NCI-H460 (cell line): Measurements from ENCODE around the gene DLG2. TPM values are rescaled to one million over a fixed set of nuclear protein-coding genes. Genes with fewer than 3 reads are reported as not detected.

Source experiments
- DNase-seq: peaks from one replicate; pipeline ENCODE4 v3.0.0-alpha.2; 2016; ENCODE audit warnings: low read depth; ENCODE audit errors: extremely low read depth
- total RNA-seq: library from RNA; depleted of rRNA; stranded (reverse); fragments of >200 nt; shearing (Covaris generic); gene quantifications from 2 replicates; pipeline ENCODE4 v1.2.3, GENCODE V29; 2014

The DLG2 gene
- total RNA-seq, 1 experiment from 2014 or later: 115 TPM

GRCh38 chr11:83933008-83933407 is 1694.1 kb downstream of the DLG2 start:
- DNase-seq: no peak

- DNase-seq: no peak
Measured at GRCh38 chr11:83927422-83927821, 1699.7 kb downstream of the DLG2 start.

DNA sequence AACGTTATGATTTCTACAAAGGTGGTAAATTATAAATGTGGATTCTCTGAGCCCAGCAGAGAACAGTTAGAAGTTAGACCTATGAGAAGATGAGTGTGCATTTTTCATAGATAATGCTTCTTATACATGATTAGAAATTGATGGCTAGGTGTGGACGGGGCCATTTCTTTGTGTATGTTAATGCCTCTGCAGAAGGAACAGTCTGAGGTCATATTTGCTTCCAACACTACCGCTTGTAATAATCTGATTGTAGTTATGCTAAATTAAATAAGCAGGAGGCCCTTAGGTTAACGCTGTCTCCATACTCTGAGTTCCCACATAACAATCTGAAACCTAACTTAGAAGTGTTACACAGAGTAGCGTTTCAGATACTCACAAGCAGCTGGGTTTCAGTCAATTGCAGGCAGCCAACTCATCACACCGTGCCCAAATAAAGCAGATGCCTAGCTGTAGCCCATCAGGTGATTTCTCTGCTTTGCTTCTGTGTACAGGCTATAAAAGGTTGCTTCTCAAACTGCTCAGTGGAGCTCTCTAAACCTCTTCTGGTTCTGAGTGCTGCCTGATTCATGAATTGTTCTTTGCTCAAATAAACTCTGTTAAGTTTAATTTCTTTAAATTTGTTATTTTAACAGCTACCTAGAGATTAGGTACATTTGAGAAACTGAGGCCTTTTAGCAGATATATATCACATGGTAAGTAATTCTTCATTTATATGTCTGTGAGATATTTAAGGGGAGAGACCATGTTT is 1702.2 kb downstream of the DLG2 start:
- DNase-seq: no peak

- DNase-seq: no peak
Measured at GRCh38 chr11:83923961-83924360, 1703.2 kb downstream of the DLG2 start.

GRCh38 chr11:83922953-83923352 is 1704.2 kb downstream of the DLG2 start:
- no peak for DNase-seq

- DNase-seq: no peak
Measured at GRCh38 chr11:83922318-83922717, 1704.8 kb downstream of the DLG2 start.

DNA sequence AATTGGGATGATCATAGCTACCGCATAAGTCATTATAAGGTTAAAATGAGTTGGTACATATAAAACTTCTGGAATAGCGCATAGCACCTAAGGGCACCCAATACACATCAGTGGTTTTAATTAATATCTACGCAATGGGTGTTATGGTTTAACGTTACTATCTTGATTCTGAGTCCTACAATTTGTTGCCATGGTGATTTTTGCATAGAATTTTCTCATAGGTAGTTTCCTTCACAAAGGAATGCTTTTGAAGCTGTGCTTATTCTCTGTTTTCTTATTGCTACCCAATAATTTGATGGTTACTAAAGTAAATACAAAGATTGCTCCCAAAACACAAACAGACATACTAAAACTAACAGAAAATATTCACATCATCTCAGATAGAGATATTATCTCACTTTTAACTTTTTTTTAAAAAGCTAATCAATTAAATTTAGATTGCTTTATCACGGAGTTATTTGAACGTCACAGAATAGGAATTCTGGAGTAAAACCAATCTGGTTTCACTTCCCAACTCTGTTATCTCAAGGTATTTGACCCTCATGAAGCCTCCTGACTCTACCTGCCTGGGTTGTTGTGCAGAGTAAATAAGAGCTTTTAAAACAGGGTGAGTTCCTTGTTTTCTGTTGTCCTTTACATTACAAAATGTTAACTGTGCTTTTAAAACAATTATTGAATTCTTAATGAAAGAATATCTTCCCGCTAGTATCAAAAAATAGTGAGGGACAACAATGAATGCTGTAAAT is 1705.5 kb downstream of the DLG2 start:
- DNase-seq: no peak

DNA sequence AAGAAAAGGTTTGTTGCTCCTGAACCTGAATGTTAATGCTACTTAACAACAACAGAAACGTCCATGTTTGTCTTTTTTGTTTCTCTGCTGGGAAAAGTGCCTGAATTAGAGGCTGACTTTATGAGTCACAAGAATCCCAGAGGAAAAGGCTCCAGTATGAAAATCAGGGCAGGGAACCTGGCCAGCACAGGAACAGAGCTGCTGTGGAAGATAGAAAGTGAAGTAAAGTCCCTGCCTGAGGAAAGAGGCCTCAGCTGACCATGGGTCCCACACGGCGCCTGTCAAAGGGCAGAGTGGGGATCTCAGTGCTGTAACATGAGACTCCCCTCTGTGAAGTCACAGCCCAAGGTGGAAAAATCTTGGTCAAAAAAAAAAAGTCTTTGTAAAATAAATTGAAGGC is 1708.7 kb downstream of the DLG2 start:
- DNase-seq: no peak

- no peak for DNase-seq
Measured at GRCh38 chr11:83914995-83915394, 1712.1 kb downstream of the DLG2 start.

DNA sequence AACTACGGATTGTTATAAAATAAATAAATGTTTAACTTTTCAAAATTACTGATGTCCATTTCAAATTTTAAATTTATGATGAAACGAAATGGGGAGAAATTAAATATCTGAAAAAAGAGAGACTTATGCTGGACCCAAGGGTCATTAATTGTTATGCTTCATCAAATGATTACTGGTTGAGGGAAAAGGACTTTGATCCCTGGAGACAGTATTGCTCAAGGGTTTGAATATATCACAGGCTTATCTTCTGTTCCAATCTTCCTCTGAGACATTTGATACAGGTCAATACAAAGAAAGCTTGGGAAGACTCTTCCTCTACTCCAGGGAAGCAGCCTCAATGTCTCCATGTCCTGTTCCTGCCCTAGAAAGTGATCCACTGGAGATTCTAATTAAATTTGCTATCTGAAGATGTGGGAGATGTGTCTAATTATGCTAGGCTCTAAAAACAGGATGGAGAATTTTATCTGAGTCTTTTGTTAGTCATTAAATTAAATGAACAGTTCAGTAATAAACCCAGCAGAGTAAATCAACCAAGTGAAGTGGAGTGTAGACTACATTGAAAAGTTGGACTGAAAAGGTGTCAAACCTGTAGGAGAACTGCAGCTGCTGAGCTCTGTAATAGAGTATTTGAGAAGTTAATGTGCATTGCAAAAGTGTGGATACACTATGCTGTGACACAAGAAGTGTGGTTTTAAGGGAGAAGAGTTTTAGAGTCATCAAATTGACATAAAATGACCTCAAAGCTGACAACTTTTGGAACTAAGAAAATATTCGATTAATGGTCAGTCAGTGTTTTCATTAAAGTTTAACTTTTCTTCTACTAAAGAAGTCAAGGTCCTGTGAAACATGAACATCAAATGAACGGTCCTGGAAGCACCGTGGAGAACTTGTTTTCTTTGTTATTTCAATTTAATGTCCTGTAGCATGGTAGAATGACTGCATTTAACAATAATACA is 1717.3 kb downstream of the DLG2 start:
- DNase-seq: no peak

DNA sequence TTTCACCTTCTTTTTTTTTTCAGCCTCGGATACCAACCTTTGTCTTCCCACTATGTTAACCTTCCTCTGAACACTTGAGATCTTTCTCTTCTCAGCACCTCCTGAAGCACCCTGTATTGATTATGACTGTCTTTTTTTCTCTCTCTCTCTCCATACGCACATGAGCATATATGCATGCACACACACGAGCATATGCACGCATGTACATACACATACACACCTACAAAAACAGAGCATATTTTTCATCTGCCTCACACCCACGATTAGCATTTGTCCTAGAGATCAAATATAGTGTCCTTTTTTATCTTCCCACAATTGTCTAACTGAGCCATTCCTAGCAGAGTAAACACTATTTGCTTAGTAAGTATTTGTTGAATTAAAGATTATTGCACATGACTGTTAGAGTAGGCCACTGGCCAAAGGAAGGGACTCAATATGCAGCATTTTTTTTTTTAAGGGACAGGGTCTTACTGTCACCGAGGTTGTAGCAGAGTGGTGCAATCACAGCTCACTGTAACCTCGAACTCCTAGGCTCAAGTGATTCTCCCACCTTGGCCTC is 1718.8 kb downstream of the DLG2 start:
- DNase-seq: no peak

DNA sequence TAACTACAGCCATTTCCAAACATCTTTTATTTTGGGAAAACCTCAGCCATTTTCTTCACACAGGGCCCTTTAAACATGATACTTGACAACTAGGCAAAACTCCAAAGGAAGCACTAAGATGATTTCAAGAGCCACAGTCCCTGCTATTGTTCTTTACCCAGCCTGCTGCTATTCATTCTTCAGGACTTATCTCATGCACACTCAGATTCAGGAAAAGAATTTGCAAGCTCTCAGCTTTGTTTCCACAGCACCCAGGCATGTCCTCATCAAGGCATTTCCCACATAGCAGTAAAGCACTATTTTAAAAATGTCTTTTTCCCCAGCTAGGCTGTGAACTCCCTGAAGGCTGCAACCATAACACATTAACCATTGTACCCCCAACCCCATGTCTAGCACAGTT is 1731.6 kb downstream of the DLG2 start:
- no peak for DNase-seq

DNA sequence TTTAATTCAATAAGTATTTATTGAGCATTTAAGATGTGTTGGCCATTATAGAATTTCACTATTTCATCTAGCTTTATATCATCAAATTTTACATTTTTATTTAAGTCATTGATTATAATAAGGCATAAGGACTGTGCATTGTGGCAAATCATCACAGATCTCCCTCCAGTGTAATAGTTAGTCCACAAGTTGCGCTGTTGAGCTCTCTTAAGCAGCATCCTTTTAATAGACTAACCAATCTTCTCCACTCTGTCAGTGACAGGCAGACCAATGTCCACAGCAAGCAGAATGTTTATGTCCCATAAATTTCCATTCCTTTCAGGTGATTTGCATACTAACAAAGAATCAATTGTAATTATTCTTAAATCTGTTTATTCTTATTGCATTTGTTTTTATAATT is 1745.7 kb downstream of the DLG2 start:
- no peak for DNase-seq

- no peak for DNase-seq
Measured at GRCh38 chr11:83871054-83871453, 1756.1 kb downstream of the DLG2 start.

DNA sequence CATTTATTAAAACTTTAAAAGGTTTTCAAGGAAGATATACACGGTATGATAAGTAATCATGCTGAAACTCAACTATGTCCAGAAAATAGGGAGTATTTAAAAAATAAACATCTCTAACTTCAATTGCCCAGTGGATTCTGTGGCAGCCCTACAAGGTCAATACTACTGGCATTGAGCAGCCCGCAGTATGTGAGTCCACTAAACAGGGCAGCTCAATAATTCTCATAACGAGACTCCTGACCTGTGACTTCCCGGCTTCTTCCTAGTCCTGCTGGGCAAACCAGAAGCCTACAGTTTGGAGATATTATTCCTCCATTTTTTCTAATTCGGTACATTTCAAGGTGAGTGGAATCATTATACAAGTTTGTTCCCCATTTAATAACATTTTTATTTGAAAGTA is 1760.5 kb downstream of the DLG2 start:
- no peak for DNase-seq

- DNase-seq: no peak
Measured at GRCh38 chr11:83865636-83866461, 1761.3 kb downstream of the DLG2 start.

DNA sequence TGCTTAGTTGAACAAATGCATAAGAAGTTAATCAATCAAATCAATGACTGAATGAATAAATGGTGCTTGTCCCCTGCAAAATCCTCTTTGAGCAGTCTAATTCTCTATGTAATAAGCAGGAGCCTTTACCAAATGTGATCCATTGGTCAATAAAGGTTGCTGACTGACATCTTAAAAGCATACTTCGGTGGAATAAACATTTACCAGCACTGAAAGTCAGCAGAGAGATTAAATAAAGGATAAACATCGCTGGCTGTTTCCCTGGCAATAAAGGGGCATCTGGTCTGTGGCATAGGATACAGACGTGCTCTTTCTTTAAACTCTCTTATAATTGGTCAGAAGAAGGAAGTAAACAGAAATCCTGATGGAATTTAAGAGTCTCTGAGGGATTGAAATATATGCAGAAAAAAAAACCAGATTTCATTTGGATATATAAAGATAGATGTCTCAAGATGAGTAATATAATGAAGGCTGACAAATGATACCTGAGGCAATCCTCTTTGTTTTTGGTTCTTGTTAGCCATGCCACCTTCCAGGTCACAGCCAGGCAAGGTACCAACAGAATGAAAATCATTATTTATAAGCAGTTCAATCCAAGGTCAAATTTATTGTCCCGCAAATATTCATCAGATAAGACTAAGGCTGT is 1762.6 kb downstream of the DLG2 start:
- DNase-seq: no peak

GRCh38 chr11:83863272-83863671 is 1763.9 kb downstream of the DLG2 start:
- no peak for DNase-seq

DNA sequence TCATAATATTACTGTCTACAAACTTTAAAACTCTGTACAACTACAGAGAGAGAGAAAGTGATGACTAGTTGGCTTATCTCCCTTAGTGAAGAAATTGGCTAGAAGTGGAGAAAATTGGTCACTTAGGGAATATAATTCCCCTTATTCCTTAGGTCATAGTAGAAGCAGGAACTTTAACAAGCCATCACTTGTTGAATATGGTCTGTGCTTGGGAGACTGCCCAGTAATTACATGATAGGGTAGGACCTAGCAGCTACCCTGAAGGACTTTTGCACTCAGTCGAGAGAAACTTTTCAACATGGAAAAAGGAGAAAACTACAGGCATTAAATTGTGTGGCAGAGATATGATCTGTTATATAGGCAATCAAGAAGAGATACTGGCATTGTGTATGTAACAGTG is 1764.5 kb downstream of the DLG2 start:
- DNase-seq: no peak
